Measurements from ENCODE around the gene MYO1A.

- no peak for TF ChIP-seq BRCA1 (CRISPR knock-in tag; IDR thresholded peaks at IDR 0.05)
- TF ChIP-seq CTCF (CRISPR knock-in tag; IDR thresholded peaks at IDR 0.05): no peak
- TF ChIP-seq EHMT2 (IDR thresholded peaks at IDR 0.05; ENCODE audit: borderline replicate concordance, low read depth, low read length): no peak
- TF ChIP-seq HCFC1 (IDR thresholded peaks at IDR 0.05; ENCODE audit: low read depth, low read length): no peak
- TF ChIP-seq EZH2 (conservative IDR thresholded peaks at IDR 0.05; ENCODE audit: low read depth, low read length): no peak
- TF ChIP-seq ZFP36 (IDR thresholded peaks at IDR 0.05; ENCODE audit: borderline replicate concordance, low read depth, low read length, partially characterized antibody): no peak
- TF ChIP-seq CBFB (CRISPR knock-in tag; IDR thresholded peaks at IDR 0.05): no peak
- no peak for TF ChIP-seq CC2D1A (CRISPR knock-in tag; IDR thresholded peaks at IDR 0.05)
- TF ChIP-seq HMGXB4 (CRISPR knock-in tag; IDR thresholded peaks at IDR 0.05; ENCODE audit: borderline replicate concordance in 1 of 2, low read depth in 1 of 2): no peak
- no peak for TF ChIP-seq MLX (CRISPR knock-in tag; IDR thresholded peaks at IDR 0.05)
- TF ChIP-seq NFE2 (CRISPR knock-in tag; IDR thresholded peaks at IDR 0.05): no peak
- TF ChIP-seq MBNL3 (CRISPR knock-in tag; conservative IDR thresholded peaks at IDR 0.05): no peak
- no peak for TF ChIP-seq HMG20A (CRISPR knock-in tag; IDR thresholded peaks at IDR 0.05; ENCODE audit: borderline replicate concordance)
- no peak for TF ChIP-seq SMARCC2 (IDR thresholded peaks at IDR 0.05)
Measured at GRCh38 chr12:57049119-57049446, 846 bp downstream of the MYO1A start.

Measured in HepG2 (cell line).